GM20000 (cell line): ENCODE measurements around the gene NEU3.
"Not testable (repeated sequence)": the region's sequence is repeated elsewhere in the genome, so short reads cannot be mapped to it uniquely, and the experiment has no call there.

Experiments used
- DNase-seq: peaks from one replicate; pipeline ENCODE4 v3.0.0; 2012; ENCODE audit warnings: low spot score
- TF ChIP-seq, protein P1 (sequence below): IDR thresholded peaks from 2 replicates; pipeline ENCODE4 v1.5.1; 2012; ENCODE audit warnings: mild to moderate bottlenecking, control low read depth; ENCODE audit errors: extremely low read depth, missing control alignments

The NEU3 gene

GRCh38 chr11:74970852-74971395 lies 17.8 kb upstream of the NEU3 start:
- TF ChIP-seq, protein P1, sequence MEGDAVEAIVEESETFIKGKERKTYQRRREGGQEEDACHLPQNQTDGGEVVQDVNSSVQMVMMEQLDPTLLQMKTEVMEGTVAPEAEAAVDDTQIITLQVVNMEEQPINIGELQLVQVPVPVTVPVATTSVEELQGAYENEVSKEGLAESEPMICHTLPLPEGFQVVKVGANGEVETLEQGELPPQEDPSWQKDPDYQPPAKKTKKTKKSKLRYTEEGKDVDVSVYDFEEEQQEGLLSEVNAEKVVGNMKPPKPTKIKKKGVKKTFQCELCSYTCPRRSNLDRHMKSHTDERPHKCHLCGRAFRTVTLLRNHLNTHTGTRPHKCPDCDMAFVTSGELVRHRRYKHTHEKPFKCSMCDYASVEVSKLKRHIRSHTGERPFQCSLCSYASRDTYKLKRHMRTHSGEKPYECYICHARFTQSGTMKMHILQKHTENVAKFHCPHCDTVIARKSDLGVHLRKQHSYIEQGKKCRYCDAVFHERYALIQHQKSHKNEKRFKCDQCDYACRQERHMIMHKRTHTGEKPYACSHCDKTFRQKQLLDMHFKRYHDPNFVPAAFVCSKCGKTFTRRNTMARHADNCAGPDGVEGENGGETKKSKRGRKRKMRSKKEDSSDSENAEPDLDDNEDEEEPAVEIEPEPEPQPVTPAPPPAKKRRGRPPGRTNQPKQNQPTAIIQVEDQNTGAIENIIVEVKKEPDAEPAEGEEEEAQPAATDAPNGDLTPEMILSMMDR: no peak
- DNase-seq: no peak

DNA sequence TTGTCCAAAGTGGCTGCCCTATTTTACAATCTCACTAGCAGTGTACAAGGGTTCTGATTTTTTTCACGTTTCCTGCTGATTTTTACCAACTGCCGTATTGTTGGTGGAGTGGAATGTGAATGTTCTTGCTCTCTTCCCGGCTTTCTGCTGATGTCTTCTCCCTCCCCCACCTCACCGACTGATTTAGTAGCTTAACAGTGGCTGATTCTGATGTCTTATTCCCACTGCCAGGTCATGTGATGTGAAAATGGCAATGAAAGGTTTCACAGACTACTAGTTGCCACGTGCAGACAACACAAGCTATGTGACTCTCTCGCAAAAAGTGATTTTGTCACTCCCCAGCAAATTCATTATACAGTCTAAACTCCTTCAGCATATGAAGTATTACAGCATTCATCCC lies 17.3 kb upstream of the NEU3 start:
- no peak for DNase-seq
- TF ChIP-seq, protein P1: no peak

GRCh38 chr11:74978041-74978440 lies 10.7 kb upstream of the NEU3 start:
- DNase-seq: no peak
- TF ChIP-seq, protein P1: no peak

GRCh38 chr11:74980634-74981033 lies 8.1 kb upstream of the NEU3 start:
- DNase-seq: no peak
- TF ChIP-seq, protein P1: no peak

DNA sequence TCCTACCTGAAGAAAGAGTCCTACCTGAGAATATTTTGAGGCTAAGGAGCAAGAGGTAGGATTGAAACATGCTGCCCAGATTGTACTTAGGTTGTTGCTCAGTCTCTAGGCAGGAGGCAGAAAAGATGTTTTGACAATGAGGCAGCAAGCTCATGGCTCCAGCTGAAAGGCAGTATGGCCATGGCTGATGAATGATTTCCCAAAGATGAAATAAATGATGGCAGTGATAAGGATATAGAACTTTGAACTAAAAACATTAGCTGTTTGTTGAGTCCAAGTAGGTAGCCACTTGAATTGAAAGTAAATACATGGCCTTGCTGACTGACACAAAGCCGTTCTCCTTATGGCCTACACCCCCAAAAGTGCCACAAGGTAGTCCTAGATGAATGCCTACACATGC lies 6.8 kb upstream of the NEU3 start:
- DNase-seq: no peak
- TF ChIP-seq, protein P1: no peak

DNA sequence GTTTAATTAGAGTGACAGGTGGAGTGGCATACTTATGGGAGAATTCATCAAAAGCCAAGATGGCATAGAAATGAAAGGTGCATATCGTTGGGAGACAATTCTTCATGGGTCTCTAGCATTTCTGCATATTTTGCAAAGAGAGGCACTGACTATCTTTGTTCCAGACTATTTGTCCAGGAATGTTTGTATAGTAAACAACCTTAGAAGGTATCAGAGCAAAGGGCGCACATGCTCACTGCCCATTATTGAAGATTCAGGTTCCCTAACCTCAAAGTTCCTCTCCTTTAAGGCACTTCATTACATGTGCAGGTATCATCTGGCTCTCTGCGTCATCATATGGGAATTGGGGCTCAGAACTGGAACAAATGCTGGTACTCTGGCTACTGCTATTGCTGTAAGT lies 4.7 kb upstream of the NEU3 start:
- TF ChIP-seq, protein P1: no peak
- DNase-seq: no peak

- TF ChIP-seq, protein P1: no peak
- no peak for DNase-seq
Measured at GRCh38 chr11:74984730-74985129, 4.0 kb upstream of the NEU3 start.

- TF ChIP-seq, protein P1: no peak
- DNase-seq: peak; percentile 19
Measured at GRCh38 chr11:74989260-74989638, 516 bp downstream of the NEU3 start.

DNA sequence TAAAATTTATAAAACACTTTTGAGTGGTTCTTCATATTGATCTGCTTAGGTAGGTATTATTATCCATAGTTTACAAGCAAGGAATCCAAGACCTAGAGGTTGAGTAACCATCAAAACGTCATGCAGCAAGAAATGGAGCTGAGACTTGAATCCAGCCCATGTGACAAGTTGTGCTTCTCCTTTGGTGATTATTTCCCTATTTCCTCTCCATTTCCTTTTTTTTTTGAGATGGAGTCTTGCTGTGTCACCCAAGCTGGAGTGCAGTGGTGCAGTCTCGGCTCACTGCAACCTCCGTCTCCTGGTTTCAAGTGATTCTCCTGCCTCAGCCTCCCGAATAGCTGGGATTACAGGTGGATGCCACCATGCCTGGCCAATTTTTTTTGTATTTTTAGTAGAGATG lies 1.4 kb downstream of the NEU3 start:
- DNase-seq: not testable (repeated sequence)
